Endometrial microvascular endothelial cells (primary cell): ENCODE results near the gene CCZ1B. TPM values are rescaled to one million over a fixed set of nuclear protein-coding genes. Genes with fewer than 3 reads are reported as not detected.
"Not testable (repeated sequence)": the region's sequence is repeated elsewhere in the genome, so short reads cannot be mapped to it uniquely, and the experiment has no call there.

Experiments
- in situ Hi-C: cut with HindIII; loops from 2 replicates; pipeline ENCODE4 v1.10.0; 2017; ENCODE audit warnings: low sequenced_read_pairs, low pct_unique_long_range_greater_than_20kb; ENCODE audit errors: inconsistent ontology term
- total RNA-seq: library from RNA; depleted of rRNA; stranded (reverse); fragments of >200 nt; gene quantifications from one replicate; pipeline ENCODE4 v1.2.3, GENCODE V29; 2015; ENCODE audit errors: inconsistent ontology term

The CCZ1B gene
- total RNA-seq, 1 donor from 2014 or later: 14.3 TPM

DNA sequence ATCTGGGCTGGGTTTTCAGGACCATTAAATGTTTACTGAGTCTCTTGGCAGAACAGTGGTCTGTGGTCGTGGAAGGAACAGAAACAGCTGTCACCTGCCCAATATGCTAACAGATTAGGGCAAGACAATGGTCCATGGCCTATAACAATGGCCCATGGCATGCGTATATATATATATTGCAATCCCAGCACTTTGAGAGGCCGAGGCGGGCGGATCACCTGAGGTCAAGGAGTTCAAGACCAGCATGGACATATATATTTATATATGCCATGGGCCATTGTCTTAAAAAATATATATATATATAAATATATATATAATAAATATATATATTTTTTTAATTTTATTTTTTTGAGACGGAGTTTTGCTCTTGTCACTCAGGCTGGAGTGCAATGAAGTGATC lies 44.5 kb downstream of the CCZ1B start:
- in situ Hi-C loops: not testable (repeated sequence)

DNA sequence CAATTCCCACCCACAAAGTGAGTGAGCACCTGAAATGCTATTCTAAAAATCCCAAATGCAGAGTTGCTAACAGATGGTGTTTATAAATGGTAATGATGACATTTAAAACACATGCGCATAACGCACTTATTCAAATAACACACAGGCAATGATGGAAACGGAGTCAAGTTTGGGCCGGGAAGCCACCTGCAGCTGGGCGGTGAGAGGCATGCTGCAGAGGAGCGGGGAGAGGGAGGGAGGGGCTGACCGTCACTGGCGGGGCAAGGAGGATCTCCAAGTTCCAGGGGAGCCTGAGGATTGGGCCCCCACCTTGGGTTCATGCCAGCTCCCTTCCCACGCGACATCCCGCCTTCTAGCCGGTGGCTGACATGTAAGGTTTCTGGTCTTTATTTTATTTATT lies 64.9 kb downstream of the CCZ1B start:
- in situ Hi-C loops: not testable (repeated sequence)

GRCh38 chr7:6753964-6754363 lies 72.1 kb downstream of the CCZ1B start, which contains the start of gene RSPH10B2:
Gene RSPH10B2 (plus strand): TSS chr7:6754103. CDS start chr7:6757678, 3,575 bp downstream.
- in situ Hi-C loops: not testable (repeated sequence)

DNA sequence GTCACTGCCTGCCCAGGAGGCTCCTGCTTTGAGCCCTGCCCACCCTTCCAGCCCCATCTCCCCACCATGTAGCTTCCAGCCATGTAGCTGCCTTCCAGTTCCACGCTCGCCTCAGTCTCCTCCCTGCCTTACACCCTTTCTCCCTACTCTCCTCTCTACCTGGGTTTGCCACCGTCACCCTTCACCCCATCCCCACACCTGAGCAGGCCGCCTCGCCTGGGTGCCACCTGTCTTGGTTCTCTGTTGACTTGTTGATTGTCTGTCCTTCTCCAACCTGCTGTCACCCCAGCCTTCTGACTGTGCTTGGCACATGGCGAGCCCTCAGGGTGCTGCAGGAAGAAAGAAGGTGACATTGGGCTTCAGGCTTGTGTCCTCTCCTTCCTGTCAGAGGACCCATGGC lies 75.9 kb downstream of the CCZ1B start:
- in situ Hi-C loops: not testable (repeated sequence)

- in situ Hi-C loops: not testable (repeated sequence)
Measured at GRCh38 chr7:6749335-6749734, 76.7 kb downstream of the CCZ1B start.

Other genes starting within 250 kb of the CCZ1B start
- gene ZDHHC4, start 248.8 kb downstream of the CCZ1B start, total RNA-seq: 29.8 TPM
- 23.3 TPM for gene INTS15, start 236.3 kb downstream of the CCZ1B start, total RNA-seq
- not detected for gene ZNF853, start 210.7 kb downstream of the CCZ1B start, total RNA-seq
- gene ZNF316, start 189.0 kb downstream of the CCZ1B start, total RNA-seq: 7.4 TPM
- gene ZNF12, start 119.3 kb downstream of the CCZ1B start, total RNA-seq: 7.4 TPM
- gene RSPH10B2, start 72.2 kb downstream of the CCZ1B start, total RNA-seq: not detected